PC-3 (cell line): Measurements from ENCODE around the gene PSD. TPM values are rescaled to one million over a fixed set of nuclear protein-coding genes. Genes with fewer than 3 reads are reported as not detected.

Source experiments
- ATAC-seq: fragments of 200-7000 bp; cut with Tn5 transposase; 2 replicates; pipeline ENCODE4 v1.9.1; 2020; ENCODE audit warnings: mild to moderate bottlenecking, moderate library complexity
- BruUV-seq: library from RNA; stranded (reverse); fragments of 400-500 nt; replicated peaks from 2 replicates; lab custom pipeline; 2021; lab: Mats Ljungman, UMichigan
- CTCF ChIA-PET: fragments of 300-600 bp; sonication (Branson Sonifier 250); formaldehyde crosslinking; loops from one replicate; lab custom pipeline; 2022; ENCODE audit warnings: antibody characterized with exemption; lab: Charles Lee
- POLR2A ChIA-PET: fragments of 300-600 bp; sonication (Branson Sonifier 250); formaldehyde crosslinking; loops from one replicate; lab custom pipeline; 2022; ENCODE audit warnings: antibody characterized with exemption; ENCODE audit not compliant: unreplicated experiment; lab: Charles Lee
- DNase-seq: peaks from one replicate; pipeline ENCODE4 v3.0.0-alpha.2; 2015
- H2AFZ ChIP-seq: fragments of 300-600 bp; sonication (generic); 2 replicates; pipeline ENCODE4 v1.6.0; 2016; ENCODE audit warnings: antibody characterized with exemption, low read length
- H3F3A ChIP-seq: fragments of 300-600 bp; sonication (generic); one replicate; pipeline ENCODE4 v1.6.0; 2017; ENCODE audit warnings: antibody characterized with exemption, low read length, control low read depth, mild to moderate bottlenecking; ENCODE audit not compliant: unreplicated experiment
- H3K27ac ChIP-seq: fragments of 300-600 bp; sonication (generic); 2 replicates; pipeline ENCODE4 v1.5.1; 2016; ENCODE audit warnings: mild to moderate bottlenecking, low read length
- H3K27me3 ChIP-seq: fragments of 300-600 bp; sonication (generic); 2 replicates; pipeline ENCODE4 v1.6.1; 2016; ENCODE audit warnings: low read length, mixed read lengths
- H3K36me3 ChIP-seq: fragments of 300-600 bp; sonication (generic); 2 replicates; pipeline ENCODE4 v1.6.1; 2016; ENCODE audit warnings: low read depth, mixed run types, low read length, mixed read lengths
- H3K4me1 ChIP-seq: fragments of 300-600 bp; sonication (generic); 2 replicates; pipeline ENCODE4 v1.5.1; 2016; ENCODE audit warnings: low read length; ENCODE audit not compliant: insufficient read depth
- H3K4me2 ChIP-seq: fragments of 300-600 bp; sonication (generic); 2 replicates; pipeline ENCODE4 v1.6.0; 2016; ENCODE audit warnings: low read length
- H3K4me3 ChIP-seq: fragments of 300-600 bp; sonication (generic); 2 replicates; pipeline ENCODE4 v1.5.1; 2016; ENCODE audit warnings: mild to moderate bottlenecking, low read length, mixed read lengths
- H3K79me2 ChIP-seq: fragments of 300-600 bp; sonication (generic); 2 replicates; pipeline ENCODE4 v1.6.1; 2017; ENCODE audit warnings: low read length, mixed read lengths
- H3K9ac ChIP-seq: fragments of 300-600 bp; sonication (generic); 2 replicates; pipeline ENCODE4 v1.6.0; 2016; ENCODE audit warnings: mild to moderate bottlenecking, low read length
- H3K9me2 ChIP-seq: fragments of 300-600 bp; sonication (generic); replicated peaks from 2 replicates; pipeline ENCODE4 v1.6.1; 2016; ENCODE audit warnings: mixed run types, low read length, mixed read lengths
- H3K9me3 ChIP-seq: fragments of 300-600 bp; sonication (generic); 2 replicates; pipeline ENCODE4 v1.6.1; 2016; ENCODE audit warnings: low read length, mixed read lengths
- H4K20me1 ChIP-seq: fragments of 300-600 bp; sonication (generic); 2 replicates; pipeline ENCODE4 v1.6.1; 2016; ENCODE audit warnings: low read length, mixed read lengths
- CTCF ChIP-seq: fragments of 300-600 bp; sonication (generic); conservative IDR thresholded peaks from 2 replicates; pipeline ENCODE4 v1.5.1; 2017; ENCODE audit warnings: antibody characterized with exemption, low read depth, mild to moderate bottlenecking, low read length
- EZH2 ChIP-seq: fragments of 300-600 bp; sonication (generic); IDR thresholded peaks from one replicate; pipeline ENCODE4 v1.6.1; 2017; ENCODE audit warnings: antibody characterized with exemption, mild to moderate bottlenecking, low read length; ENCODE audit not compliant: unreplicated experiment
- EZH2phosphoT487 ChIP-seq: fragments of 300-600 bp; sonication (generic); IDR thresholded peaks from 2 replicates; pipeline ENCODE4 v1.6.1; 2018; ENCODE audit warnings: mild to moderate bottlenecking, antibody characterized with exemption, low read length, borderline replicate concordance
- intact Hi-C: fragments of 100-400 bp; cut with micrococcal nuclease; formaldehyde crosslinking; loops from 2 replicates; pipeline ENCODE4 v1.9.0; 2023
- total RNA-seq: library from RNA; depleted of rRNA; stranded (reverse); fragments of >200 nt; gene quantifications from 2 replicates; pipeline ENCODE4 v1.2.3, GENCODE V29; 2014

Gene PSD
- total RNA-seq, 1 experiment from 2014 or later: 0.22 TPM

- Histone ChIP-seq H3K79me2 (peaks cover 11% of the 10 kb centered on the region; the same call in 1 of the 2 replicates), H3K4me2 (no peak overlapping the region), H4K20me1 (no peaks in the 10 kb centered on the region), H3F3A (no peaks in the 10 kb centered on the region), H3K27ac (no peak overlapping the region), H3K27me3 (no peaks in the 10 kb centered on the region), H3K9me3 (no peaks in the 10 kb centered on the region), H3K4me3 (no peak overlapping the region), H3K4me1 (peaks cover 5% of the 10 kb centered on the region; the same call in 1 of the 2 replicates), H2AFZ (no peak overlapping the region), H3K9me2 (no peaks in the 10 kb centered on the region), H3K9ac (no peak overlapping the region), H3K36me3 (no peaks in the 10 kb centered on the region)
- TF ChIP-seq CTCF (no peak), EZH2 (no peak), EZH2phosphoT487 (no peak)
- CTCF ChIA-PET: interaction anchor here (0.6 kb wide), 1 partner anchor 88 kb away, joined by 3 read pairs; no protein-coding TSS in a partner anchor
- DNase-seq: no peak
- no TSS peak for BruUV-seq
- ATAC-seq: no peak
- POLR2A ChIA-PET: no interaction called here
- intact Hi-C loops: no loop called here
These were observed 16.5 kb upstream of the PSD start for GRCh38 chr10:102435133-102435497.

- Histone ChIP-seq H3K4me2 (no peak overlapping the region), H4K20me1 (no peaks in the 10 kb centered on the region), H3K36me3 (no peaks in the 10 kb centered on the region), H3K27ac (no peak overlapping the region), H3K9me3 (no peaks in the 10 kb centered on the region), H3K4me3 (no peak overlapping the region), H3K9me2 (no peaks in the 10 kb centered on the region), H3K27me3 (no peaks in the 10 kb centered on the region), H3F3A (no peaks in the 10 kb centered on the region), H2AFZ (no peak overlapping the region), H3K79me2 (peaks cover 11% of the 10 kb centered on the region; the same call in 1 of the 2 replicates), H3K9ac (no peak overlapping the region), H3K4me1 (peaks cover 5% of the 10 kb centered on the region; the same call in 1 of the 2 replicates)
- ATAC-seq: no peak
- DNase-seq: no peak
- ChIA-PET CTCF (interaction anchor here (0.6 kb wide), 1 partner anchor 88 kb away, joined by 3 read pairs; no protein-coding TSS in a partner anchor), POLR2A (no interaction called here)
- no peak for TF ChIP-seq EZH2phosphoT487
- no peak for TF ChIP-seq EZH2
- no peak for TF ChIP-seq CTCF
- intact Hi-C loops: no loop called here
- BruUV-seq: no TSS peak
These were observed 16.0 kb upstream of the PSD start for GRCh38 chr10:102434394-102435132.

- no TSS peak for BruUV-seq
- H3K4me3 ChIP-seq: no peak overlapping the region
- ATAC-seq (no peak), DNase-seq (no peak)
- no peaks in the 10 kb centered on the region for H3K9me3 ChIP-seq
- intact Hi-C loops: no loop called here
- no peaks in the 10 kb centered on the region for H4K20me1 ChIP-seq
- H3K79me2 ChIP-seq: peaks cover 11% of the 10 kb centered on the region; the same call in 1 of the 2 replicates
- no peaks in the 10 kb centered on the region for H3K9me2 ChIP-seq
- CTCF ChIA-PET: no interaction called here
- H3K4me2 ChIP-seq: no peak overlapping the region
- H3K9ac ChIP-seq: no peak overlapping the region
- peaks cover 5% of the 10 kb centered on the region; the same call in 1 of the 2 replicates for H3K4me1 ChIP-seq
- no peak for TF ChIP-seq EZH2phosphoT487
- no peak for TF ChIP-seq EZH2
- TF ChIP-seq CTCF: no peak
- POLR2A ChIA-PET: interaction anchor here (1.4 kb wide), 1 partner anchor 16 kb away, joined by 5 read pairs; no protein-coding TSS in a partner anchor
- H3K27ac ChIP-seq: no peak overlapping the region
- no peaks in the 10 kb centered on the region for H3F3A ChIP-seq
- H2AFZ ChIP-seq: no peak overlapping the region
- H3K36me3 ChIP-seq: no peaks in the 10 kb centered on the region
- no peaks in the 10 kb centered on the region for H3K27me3 ChIP-seq
These were observed 15.0 kb upstream of the PSD start for GRCh38 chr10:102433619-102434046.
